ENCODE results near the gene PNPT1. TPM values are rescaled to one million over a fixed set of nuclear protein-coding genes. Genes with fewer than 3 reads are reported as not detected.

PNPT1 gene
- total and polyA plus RNA-seq, 2 of the 13 experiments (the other 11 are each of a cell fraction or from before 2014, with no cell fraction given), result 23.4 to 61.0 TPM

- no peak; the same call in 1 of the 2 replicates for TF ChIP-seq RNF219 (CRISPR knock-in tag; IDR thresholded peaks at IDR 0.05)
- TF ChIP-seq, protein P1, sequence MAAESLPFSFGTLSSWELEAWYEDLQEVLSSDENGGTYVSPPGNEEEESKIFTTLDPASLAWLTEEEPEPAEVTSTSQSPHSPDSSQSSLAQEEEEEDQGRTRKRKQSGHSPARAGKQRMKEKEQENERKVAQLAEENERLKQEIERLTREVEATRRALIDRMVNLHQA (CRISPR knock-in tag; IDR thresholded peaks at IDR 0.05), result peak; percentile 91
- no peak for TF ChIP-seq CEBPB (IDR thresholded peaks at IDR 0.05; ENCODE audit: borderline replicate concordance, low read depth, low read length)
- peak; percentile 88 for TF ChIP-seq ZBTB20 (CRISPR knock-in tag; IDR thresholded peaks at IDR 0.05; ENCODE audit: borderline replicate concordance, low read depth)
- TF ChIP-seq GABPB1 (CRISPR knock-in tag; IDR thresholded peaks at IDR 0.05), result peak; percentile 97
- TF ChIP-seq, protein P2, sequence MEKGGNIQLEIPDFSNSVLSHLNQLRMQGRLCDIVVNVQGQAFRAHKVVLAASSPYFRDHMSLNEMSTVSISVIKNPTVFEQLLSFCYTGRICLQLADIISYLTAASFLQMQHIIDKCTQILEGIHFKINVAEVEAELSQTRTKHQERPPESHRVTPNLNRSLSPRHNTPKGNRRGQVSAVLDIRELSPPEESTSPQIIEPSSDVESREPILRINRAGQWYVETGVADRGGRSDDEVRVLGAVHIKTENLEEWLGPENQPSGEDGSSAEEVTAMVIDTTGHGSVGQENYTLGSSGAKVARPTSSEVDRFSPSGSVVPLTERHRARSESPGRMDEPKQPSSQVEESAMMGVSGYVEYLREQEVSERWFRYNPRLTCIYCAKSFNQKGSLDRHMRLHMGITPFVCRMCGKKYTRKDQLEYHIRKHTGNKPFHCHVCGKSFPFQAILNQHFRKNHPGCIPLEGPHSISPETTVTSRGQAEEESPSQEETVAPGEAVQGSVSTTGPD (CRISPR knock-in tag; IDR thresholded peaks at IDR 0.05), result peak; percentile 46; the same call in 1 of the 2 replicates
- peak; percentile 99 for TF ChIP-seq NFRKB (IDR thresholded peaks at IDR 0.05)
- no peak; the same call in 1 of the 2 replicates for TF ChIP-seq FUBP1 (CRISPR knock-in tag; IDR thresholded peaks at IDR 0.05; ENCODE audit: borderline replicate concordance)
- TF ChIP-seq ZFP36 (IDR thresholded peaks at IDR 0.05; ENCODE audit: borderline replicate concordance, low read depth, low read length, partially characterized antibody), result peak; percentile 9
- TF ChIP-seq ZBTB38 (CRISPR knock-in tag; IDR thresholded peaks at IDR 0.05), result peak; percentile 97
- TF ChIP-seq ZBTB7B (CRISPR knock-in tag; IDR thresholded peaks at IDR 0.05), result peak; percentile 69
- TF ChIP-seq BCL3 (CRISPR knock-in tag; IDR thresholded peaks at IDR 0.05), result peak; percentile 98
- peak; percentile 87 for TF ChIP-seq MXD4 (CRISPR knock-in tag; IDR thresholded peaks at IDR 0.05)
- peak; percentile 91; the same call in 1 of the 2 replicates for TF ChIP-seq ZFYVE20 (CRISPR knock-in tag; IDR thresholded peaks at IDR 0.05; ENCODE audit: borderline replicate concordance, low read depth)
- TF ChIP-seq ZSCAN9 (CRISPR knock-in tag; IDR thresholded peaks at IDR 0.05; ENCODE audit: borderline replicate concordance), result peak; percentile 78
- TF ChIP-seq U2AF2 (IDR thresholded peaks at IDR 0.05; ENCODE audit: low read depth, low read length), result peak; percentile 60; the same call in 1 of the 2 replicates
- TF ChIP-seq FOXK2 (IDR thresholded peaks at IDR 0.05), result peak; percentile 89
- TF ChIP-seq, protein P3, sequence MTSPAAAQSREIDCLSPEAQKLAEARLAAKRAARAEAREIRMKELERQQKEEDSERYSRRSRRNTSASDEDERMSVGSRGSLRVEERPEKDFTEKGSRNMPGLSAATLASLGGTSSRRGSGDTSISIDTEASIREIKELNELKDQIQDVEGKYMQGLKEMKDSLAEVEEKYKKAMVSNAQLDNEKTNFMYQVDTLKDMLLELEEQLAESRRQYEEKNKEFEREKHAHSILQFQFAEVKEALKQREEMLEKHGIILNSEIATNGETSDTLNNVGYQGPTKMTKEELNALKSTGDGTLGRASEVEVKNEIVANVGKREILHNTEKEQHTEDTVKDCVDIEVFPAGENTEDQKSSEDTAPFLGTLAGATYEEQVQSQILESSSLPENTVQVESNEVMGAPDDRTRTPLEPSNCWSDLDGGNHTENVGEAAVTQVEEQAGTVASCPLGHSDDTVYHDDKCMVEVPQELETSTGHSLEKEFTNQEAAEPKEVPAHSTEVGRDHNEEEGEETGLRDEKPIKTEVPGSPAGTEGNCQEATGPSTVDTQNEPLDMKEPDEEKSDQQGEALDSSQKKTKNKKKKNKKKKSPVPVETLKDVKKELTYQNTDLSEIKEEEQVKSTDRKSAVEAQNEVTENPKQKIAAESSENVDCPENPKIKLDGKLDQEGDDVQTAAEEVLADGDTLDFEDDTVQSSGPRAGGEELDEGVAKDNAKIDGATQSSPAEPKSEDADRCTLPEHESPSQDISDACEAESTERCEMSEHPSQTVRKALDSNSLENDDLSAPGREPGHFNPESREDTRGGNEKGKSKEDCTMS (CRISPR knock-in tag; conservative IDR thresholded peaks at IDR 0.05), result 0 out of 2 replicates have a peak, but pooled peaks have one; percentile 13
- no peak; the same call in none of the 2 replicates for TF ChIP-seq SRY (CRISPR knock-in tag; IDR thresholded peaks at IDR 0.05)
Observed at GRCh38 chr2:55617175-55618024, 76.2 kb downstream of the PNPT1 start, which contains the start of gene PPP4R3B (continued).
